Stromal cell of bone marrow (primary cell): ENCODE measurements around the gene MRPL53.
A peak's percentile ranks its signal among the peaks of the same experiment; 100 is the strongest.
"Not testable (repeated sequence)": the region's sequence is repeated elsewhere in the genome, so short reads cannot be mapped to it uniquely, and the experiment has no call there.

Experiments
- DNase-seq: peaks from one replicate; pipeline ENCODE4 v3.0.0-alpha.2; 2012; ENCODE audit warnings: low read depth

Gene MRPL53

DNA sequence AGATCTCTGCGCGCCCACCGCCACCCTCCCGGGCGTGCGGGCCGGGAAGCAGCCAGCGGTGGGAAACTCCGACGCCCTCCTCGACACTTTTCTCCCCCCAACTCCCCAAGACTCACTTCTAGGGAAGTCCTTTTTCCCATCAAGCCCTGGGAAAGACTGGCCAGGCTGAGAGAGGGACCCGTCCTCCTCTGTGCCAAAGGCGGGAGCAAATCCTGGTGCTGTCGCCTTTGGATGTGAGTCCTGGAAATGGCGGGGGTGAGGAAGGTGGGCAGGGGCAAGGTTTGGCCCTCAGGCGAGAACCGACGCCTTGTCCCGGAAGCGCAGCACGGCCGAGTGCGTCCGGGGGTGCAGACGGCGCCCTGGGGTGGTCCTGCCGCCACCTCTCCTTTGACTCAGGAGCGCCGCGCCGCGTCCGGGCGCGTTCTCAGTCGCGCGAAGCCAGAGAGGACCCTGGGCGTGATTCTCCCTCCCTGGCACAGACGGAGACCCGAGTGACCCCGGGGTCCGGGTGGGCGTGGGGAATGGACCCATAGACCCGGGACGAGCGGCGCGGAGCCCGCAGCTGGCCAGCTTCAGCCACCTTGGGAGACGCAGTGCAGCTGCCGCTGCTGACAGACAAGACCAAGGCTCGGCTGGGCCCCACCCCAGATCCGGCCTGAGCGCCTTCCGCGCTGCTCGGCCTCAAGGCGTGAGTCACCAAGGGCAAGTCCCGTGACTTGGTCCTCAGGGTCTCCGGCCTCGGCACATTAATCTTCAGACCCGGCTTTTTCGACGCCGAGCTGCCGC lies 30.4 kb upstream of the MRPL53 start:
- DNase-seq = peak; percentile 74

GRCh38 chr2:74502147-74502719 lies 29.8 kb upstream of the MRPL53 start:
- no peak for DNase-seq

GRCh38 chr2:74501335-74502071 lies 29.0 kb upstream of the MRPL53 start:
- no peak for DNase-seq

DNA sequence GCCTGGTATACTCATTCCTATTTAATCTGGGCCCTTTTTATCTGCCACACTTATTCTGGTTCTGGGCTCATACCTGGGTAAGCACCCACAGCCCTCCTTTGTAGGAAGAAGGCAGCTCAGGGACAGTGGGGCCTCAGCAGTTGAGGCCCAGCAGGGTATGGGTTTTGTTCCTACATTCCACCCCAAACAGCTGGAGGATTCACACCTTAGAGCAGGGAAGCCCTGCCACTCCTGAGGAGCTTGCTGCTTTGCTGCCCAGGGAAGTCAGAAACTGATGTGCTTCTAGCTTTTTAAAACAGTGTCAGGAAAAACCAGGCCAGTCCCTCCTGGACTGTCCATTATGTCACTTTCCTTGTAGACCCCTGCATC lies 28.1 kb upstream of the MRPL53 start:
- DNase-seq = no peak

DNA sequence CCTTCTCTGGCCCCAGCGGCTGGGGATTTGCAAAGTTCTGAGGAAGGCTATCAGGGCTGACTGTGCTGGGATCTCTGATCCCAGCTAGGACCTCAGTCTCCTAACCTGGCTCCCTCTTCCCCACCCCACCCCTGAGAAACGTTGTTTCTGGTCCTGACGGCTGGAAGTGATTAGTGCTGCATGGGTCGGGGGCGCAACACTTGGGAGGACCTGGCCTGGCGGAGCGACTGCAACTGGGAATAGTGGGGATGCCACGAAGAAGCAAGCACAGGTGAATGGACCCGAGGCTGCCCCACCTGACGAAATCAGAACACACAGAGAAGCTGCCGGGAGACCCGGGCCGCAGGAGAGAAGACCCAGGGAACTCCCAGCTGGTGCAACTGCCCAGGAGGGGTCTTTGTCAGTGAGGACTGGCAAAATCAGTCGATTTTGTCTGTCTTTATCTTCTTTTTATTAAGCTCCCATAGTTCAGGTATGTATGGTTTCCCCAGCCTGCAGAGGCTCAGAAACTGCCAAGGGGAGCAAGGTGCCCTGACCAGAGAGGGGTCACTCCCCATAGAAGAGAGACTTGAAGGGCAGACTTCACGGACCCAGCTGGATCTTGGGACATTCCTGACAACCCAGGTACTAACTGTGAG lies 27.6 kb upstream of the MRPL53 start:
- no peak for DNase-seq

DNA sequence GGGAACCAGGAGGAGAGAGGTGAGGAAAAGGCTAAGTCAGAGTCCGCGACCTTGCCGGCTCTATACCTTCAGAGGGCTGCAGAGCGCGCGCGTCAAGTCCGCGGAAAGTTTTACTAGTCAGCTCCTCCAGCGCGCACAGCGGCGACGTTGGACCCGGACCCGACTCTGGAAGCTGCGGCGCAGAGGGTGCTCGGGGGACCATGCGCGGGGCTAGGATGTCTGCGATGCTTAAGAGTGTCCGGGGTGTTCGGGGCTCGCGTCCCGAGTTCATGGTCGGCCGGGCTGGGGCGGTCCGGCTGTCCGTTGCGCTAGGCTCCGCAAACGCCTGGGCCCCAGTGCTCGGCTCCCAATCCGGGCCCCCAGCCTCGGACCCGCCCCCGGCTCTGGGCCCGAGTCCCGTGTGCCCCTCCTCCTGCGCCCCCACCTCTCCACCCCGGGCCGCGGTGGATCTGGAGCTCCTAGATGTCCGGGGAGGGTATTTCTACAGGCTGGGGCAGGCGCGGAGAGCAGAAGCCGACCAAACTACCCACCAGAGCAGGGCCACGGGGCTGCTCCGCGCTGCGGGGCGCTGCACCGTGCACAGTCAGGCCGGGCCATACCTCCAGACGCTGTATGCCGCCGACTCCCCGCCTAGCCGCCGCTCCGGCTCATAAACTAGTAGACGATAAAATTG lies 26.9 kb upstream of the MRPL53 start, which contains the start of gene LBX2:
Gene LBX2, minus strand, starts transcription at position 337 of the 673 bp plus-strand sequence. Its CDS starts 66 bp downstream, at position 271.
- no peak for DNase-seq

- DNase-seq = no peak
Observed at GRCh38 chr2:74498500-74499266, 26.2 kb upstream of the MRPL53 start.

GRCh38 chr2:74497777-74498499 lies 25.5 kb upstream of the MRPL53 start:
- DNase-seq = no peak

- DNase-seq = no peak
Observed at GRCh38 chr2:74496997-74497776, 24.7 kb upstream of the MRPL53 start.

GRCh38 chr2:74495440-74495839 lies 23.0 kb upstream of the MRPL53 start:
- DNase-seq = no peak

DNA sequence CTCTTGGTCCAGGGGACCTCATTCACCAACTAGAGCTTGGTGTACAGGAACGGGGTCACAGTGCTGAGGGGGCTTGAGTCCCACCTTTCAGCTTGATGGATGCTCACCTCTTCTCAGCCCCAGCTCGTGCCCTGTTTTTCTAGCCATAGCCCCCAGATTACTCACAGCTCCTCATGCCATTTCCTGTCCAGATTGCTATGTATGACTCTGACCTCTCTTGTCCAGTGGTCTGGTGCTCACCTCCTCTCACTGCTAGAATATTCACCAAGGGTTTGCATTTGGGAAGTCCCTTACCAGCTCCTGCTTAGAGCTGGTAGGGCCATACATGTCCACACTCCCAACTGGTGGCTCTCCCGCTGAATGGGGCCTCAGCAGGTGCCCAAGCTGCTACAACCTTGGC lies 21.1 kb upstream of the MRPL53 start:
- no peak for DNase-seq

GRCh38 chr2:74491648-74492544 lies 19.4 kb upstream of the MRPL53 start:
- no peak for DNase-seq

DNA sequence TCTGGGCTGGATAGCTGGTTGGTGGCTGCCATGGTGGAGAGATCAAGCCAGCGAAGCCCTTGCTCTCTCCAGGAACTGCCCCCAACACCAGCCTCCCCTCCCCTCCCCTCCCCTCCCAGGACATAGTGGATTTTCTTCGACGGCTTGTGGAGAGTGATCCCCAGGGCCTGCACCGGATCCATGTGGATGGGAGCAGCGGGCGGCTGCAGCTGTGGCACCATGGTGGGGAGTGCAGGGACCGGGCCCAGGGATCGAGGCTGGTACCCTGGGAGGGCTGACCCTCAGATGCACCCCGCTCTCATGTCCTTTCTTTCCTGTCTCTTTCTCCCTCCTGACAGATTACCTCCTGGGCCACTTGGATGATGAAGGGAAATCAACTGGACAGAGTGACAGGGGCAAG lies 17.4 kb upstream of the MRPL53 start:
- DNase-seq = no peak

DNA sequence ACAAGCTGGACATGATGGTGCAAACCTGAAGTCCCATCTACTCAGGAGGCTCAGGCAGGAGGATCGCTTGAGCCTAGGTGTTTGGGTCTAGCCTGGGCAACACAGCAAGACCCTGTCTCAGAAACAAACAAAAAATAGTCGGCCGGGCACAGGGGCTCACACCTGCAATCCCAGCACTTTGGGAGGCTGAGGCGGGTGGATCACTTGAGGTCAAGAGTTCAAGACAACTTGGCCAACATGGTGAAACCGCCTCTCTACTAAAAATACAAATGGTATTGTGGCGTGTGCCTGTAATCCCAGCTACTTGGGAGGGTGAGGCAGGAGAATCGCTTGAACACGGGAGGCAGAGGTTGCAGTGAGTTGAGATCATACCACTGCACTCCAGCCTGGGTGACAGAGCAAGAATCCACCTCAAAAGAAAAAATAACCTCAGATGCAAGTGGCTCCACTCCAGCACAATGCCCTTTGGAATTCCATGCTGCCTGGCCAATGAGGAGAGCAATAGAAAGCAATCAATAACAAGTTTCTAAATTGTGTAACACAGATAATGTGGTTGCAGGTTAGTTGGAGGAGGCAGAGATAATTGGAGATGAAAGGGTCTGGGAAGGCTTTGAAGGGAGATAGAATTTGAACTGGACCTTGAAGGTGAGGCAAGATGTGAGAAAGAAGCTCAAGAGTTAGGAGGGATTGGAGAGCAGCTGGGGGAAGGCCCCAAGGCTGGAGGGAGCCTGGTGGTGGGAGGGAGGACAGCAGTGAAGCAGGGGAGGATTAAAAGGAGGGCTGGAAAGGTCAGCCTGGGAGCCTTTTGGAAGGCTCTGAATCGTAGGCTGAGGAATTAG lies 16.4 kb upstream of the MRPL53 start:
- DNase-seq = no peak

DNA sequence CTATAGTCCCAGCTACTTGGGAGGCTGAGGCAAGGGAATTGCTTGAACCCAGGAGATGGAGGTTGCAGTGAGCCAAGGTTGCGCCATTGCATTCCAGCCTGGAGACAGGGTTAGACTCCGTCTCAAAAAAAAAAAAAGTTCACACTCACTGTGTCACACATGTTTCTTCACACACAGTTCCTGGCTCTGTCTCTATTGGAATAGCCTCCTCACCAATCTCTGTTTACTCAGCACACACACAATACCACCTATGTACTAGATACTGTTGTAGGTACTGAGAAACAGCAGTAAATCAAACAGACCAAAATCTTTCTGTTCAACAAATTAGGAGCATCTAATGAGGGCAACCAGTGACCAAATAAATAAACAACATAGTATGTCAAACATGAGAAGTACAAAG lies 13.7 kb upstream of the MRPL53 start:
- no peak for DNase-seq

DNA sequence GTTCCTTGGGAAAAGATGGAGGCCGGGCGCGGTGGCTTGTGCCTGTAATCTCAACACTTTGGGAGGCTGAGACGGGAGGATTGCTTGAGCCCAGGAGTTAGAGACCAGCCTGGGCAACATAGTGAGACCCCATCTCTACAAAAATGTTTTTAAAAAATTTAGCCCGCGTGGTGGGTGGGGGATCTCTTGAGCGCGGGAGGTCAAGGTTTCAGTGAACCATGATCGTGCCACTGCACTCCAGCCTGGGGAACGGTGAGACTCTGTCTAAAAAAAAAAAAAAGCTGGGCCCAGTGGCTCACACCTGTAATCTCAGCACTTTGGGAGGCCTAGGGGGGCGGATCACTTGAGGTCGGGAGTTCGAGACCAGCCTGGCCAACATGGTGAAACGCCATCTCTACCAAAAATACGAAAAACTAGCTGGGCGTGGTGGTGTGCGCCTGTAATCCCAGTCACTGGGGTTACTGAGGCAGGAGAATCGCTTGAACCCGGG lies 11.2 kb upstream of the MRPL53 start:
- not testable (repeated sequence) for DNase-seq

GRCh38 chr2:74482801-74483674 lies 10.6 kb upstream of the MRPL53 start, which contains the start of the genes CCDC142 and TTC31:
Gene CCDC142 (minus strand): TSS chr2:74482998. CDS start chr2:74482837, 161 bp downstream.
Gene TTC31 (plus strand): TSS chr2:74483081. CDS start chr2:74483096, 15 bp downstream.
- peak; percentile 93 for DNase-seq
